Measurements from ENCODE around the gene KLF2. TPM values are rescaled to one million over a fixed set of nuclear protein-coding genes. Genes with fewer than 3 reads are reported as not detected.
A peak's percentile ranks its signal among the peaks of the same experiment; 100 is the strongest.

KLF2 gene
- total RNA-seq, 3 donors from 2014 or later, result 8.1 to 29.5 (median 23.4) TPM

DNA sequence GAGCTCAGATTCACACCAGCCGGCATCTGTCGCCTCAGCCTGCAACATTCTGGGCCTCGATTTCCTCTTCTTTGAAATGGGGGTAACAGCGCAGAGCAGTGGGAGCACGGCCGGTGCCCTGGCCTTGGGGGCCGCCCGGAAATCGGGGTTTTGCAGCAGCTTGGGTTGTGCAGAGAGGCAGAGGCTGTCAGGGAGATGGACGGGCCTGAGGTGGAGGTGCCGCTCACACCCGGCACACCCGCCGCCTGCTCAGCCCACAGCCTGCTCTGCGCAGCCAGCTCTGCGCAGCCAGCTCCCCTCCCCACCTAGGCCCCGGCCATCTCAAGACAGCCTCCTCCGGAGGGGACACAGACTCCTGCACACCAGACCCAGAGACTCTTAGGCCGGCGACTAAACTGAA is 10.6 kb downstream of the KLF2 start:
- Histone ChIP-seq H3K4me3 (no peak overlapping the region), H3K4me1 (ENCODE audit: low read depth) (no peaks in the 10 kb centered on the region), H3K9me3 (no peaks in the 10 kb centered on the region), H3K36me3 (ENCODE audit: low read depth) (no peaks in the 10 kb centered on the region)
- ATAC-seq, result no peak
- intact Hi-C loops (cut with DNase I, micrococcal nuclease), result no loop called here
- TF ChIP-seq, protein P1, sequence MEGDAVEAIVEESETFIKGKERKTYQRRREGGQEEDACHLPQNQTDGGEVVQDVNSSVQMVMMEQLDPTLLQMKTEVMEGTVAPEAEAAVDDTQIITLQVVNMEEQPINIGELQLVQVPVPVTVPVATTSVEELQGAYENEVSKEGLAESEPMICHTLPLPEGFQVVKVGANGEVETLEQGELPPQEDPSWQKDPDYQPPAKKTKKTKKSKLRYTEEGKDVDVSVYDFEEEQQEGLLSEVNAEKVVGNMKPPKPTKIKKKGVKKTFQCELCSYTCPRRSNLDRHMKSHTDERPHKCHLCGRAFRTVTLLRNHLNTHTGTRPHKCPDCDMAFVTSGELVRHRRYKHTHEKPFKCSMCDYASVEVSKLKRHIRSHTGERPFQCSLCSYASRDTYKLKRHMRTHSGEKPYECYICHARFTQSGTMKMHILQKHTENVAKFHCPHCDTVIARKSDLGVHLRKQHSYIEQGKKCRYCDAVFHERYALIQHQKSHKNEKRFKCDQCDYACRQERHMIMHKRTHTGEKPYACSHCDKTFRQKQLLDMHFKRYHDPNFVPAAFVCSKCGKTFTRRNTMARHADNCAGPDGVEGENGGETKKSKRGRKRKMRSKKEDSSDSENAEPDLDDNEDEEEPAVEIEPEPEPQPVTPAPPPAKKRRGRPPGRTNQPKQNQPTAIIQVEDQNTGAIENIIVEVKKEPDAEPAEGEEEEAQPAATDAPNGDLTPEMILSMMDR (IDR thresholded peaks at IDR 0.05), result no peak
- DNase-seq, result no peak

DNA sequence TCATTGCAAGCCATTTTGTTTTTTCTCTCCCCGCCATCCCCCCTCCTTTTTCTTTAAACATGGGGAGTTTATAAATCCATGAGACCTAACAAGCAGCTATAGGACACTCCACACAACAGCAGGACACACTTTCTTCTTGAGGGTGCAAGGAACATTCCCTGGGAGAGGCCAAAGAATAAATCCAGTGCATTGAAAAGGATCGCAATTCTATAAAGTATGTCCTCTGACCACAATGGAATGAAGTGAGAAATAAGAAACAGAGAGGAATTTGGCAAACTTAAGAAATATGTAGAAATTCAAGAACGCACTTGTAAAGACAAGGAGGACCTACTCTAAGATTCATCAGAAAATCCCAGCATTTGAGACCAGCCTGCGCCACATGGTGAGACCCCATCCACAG is 11.9 kb downstream of the KLF2 start:
- no peak overlapping the region for H3K4me3 ChIP-seq
- no peaks in the 10 kb centered on the region for H3K9me3 ChIP-seq
- no peaks in the 10 kb centered on the region for H3K4me1 ChIP-seq (ENCODE audit: low read depth)
- DNase-seq, result no peak
- TF ChIP-seq, protein P1 (IDR thresholded peaks at IDR 0.05), result no peak
- no peaks in the 10 kb centered on the region for H3K36me3 ChIP-seq (ENCODE audit: low read depth)
- ATAC-seq, result no peak
- intact Hi-C loops (cut with DNase I, micrococcal nuclease), result no loop called here

DNA sequence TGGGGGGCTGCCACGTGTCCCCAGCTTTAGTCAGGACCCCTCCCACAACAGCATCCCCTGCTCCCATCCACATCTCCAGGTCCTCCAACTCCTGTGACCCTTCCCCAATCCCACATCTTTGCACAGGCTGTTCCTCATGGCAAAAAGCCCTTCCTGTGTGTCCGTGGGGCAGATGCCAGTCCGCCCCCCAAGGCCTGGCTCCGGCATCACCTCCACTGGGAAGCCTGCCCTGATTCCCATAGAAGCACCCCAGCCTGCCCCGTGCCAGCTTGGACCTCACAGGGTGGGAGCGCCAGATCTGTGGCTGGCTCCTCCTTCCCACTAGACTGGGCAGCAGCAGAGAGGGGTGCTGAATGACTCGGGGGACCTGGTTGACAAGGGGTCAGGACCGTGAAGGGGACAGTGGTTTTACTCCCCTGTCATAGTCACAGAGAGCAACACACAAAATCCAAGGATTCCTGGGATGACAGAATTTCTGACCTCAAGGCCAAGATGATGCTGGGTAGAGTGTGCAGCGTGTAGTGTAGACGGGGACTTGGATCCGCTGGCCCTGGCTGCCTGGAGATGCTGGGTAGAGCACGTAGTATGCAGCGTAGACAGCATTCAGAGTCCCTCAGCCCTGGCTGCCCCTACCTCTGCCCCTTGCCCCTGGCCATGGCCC is 13.3 kb downstream of the KLF2 start:
- H3K9me3 ChIP-seq, result no peaks in the 10 kb centered on the region
- no peak for DNase-seq
- peaks cover 3% of the 10 kb centered on the region for H3K4me1 ChIP-seq (ENCODE audit: low read depth)
- no peak overlapping the region for H3K4me3 ChIP-seq
- no peak for ATAC-seq
- H3K36me3 ChIP-seq (ENCODE audit: low read depth), result no peaks in the 10 kb centered on the region
- intact Hi-C loops (cut with DNase I, micrococcal nuclease), result no loop called here
- TF ChIP-seq, protein P1 (IDR thresholded peaks at IDR 0.05), result no peak

DNA sequence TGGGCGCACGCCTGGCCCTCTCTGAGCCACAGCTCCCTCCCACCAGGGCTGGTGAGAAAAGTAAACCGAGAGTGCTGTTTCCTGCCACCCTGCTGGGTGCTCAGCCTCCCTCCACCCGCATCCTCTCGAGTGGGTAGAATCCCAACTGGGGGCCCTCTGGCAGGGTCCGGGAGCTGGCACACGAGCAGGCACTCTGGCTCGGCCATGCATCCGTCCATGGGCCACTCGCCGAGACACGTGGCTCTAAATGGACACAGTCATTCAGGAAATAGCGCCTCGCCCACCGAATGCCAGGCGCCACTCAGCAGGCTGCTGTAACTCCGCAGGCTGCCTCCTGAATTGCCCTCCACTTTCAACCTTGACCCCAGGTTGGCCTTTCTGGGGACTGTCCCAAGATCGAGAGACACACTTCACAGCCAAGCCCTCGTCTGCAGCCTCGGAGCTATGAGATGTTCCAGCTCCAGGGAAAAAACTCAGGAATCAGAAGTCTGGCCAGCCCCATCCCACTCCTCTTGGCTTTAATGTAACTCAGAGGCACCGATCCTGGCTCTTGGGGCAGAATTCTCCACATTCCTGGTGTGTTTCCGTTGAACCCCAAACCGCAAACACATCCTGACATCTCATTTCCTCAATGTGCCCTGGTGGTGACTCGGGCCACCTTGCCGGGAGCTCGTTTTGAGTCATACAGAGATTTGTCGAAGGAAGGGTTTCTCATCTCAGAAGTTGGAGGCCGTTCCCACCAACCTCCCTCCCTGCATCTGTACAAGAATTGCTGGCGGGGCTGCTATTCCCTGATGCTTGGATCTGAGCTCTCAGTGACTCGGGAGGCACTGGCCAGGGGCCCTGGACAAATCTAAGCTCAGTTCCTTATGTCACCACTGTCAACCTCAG is 14.1 kb downstream of the KLF2 start:
- Histone ChIP-seq H3K36me3 (ENCODE audit: low read depth) (no peaks in the 10 kb centered on the region), H3K9me3 (no peaks in the 10 kb centered on the region), H3K4me3 (no peak overlapping the region), H3K4me1 (ENCODE audit: low read depth) (peaks cover 3% of the 10 kb centered on the region)
- intact Hi-C loops (cut with DNase I, micrococcal nuclease), result no loop called here
- TF ChIP-seq, protein P1 (IDR thresholded peaks at IDR 0.05), result no peak
- peak; percentile 66 for ATAC-seq
- DNase-seq, result no peak

DNA sequence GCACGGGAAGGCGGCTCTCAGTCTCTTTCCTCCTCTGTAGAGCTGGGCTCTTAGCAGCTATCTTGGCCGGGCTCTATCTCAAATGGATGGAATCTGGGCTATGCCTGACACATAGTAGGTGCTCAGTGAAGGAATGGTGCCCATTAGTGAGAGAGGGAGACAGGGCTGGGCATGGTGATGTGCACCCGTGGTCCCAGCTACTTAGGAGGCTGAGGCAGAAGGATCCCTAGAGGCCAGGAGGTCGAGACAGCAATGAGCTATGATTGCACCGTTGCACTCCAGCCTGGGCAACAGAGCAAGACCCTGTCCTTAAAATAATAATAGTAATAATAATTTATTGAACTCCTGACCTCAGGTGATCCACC is 14.7 kb downstream of the KLF2 start:
- Histone ChIP-seq H3K36me3 (ENCODE audit: low read depth) (no peaks in the 10 kb centered on the region), H3K4me1 (ENCODE audit: low read depth) (peaks cover 3% of the 10 kb centered on the region), H3K9me3 (no peaks in the 10 kb centered on the region), H3K4me3 (no peak overlapping the region)
- intact Hi-C loops (cut with DNase I, micrococcal nuclease), result no loop called here
- TF ChIP-seq, protein P1 (IDR thresholded peaks at IDR 0.05), result no peak
- no peak for ATAC-seq
- no peak for DNase-seq
